ENCODE results near the gene HOXA13.

DNA sequence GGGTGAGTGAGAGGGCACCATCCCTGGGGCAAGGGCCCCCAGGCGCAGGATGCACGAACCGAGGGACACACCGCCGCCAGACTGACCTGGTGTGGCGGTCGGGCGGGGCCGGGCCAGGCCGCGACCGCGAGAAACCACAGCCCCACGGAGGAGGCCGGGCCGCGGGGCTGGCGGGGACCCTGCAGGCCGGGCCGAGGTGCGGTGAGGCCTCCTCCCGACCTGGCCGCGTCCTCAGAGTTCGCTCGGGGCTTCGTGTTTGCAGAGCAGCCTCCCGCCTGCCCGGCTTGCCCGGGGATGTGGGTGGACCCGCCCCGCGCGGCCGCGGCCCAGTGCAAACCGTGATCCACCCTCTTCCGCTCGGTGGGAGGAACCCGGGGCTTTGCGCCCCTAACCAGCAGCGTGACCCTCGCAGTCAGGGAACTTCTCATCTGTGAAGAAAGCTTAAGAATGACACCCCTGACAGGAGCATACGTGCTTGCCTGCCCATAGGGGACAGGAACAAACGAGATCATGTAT, 20.6 kb upstream of the HOXA13 start:
- TF ChIP-seq, protein P1, sequence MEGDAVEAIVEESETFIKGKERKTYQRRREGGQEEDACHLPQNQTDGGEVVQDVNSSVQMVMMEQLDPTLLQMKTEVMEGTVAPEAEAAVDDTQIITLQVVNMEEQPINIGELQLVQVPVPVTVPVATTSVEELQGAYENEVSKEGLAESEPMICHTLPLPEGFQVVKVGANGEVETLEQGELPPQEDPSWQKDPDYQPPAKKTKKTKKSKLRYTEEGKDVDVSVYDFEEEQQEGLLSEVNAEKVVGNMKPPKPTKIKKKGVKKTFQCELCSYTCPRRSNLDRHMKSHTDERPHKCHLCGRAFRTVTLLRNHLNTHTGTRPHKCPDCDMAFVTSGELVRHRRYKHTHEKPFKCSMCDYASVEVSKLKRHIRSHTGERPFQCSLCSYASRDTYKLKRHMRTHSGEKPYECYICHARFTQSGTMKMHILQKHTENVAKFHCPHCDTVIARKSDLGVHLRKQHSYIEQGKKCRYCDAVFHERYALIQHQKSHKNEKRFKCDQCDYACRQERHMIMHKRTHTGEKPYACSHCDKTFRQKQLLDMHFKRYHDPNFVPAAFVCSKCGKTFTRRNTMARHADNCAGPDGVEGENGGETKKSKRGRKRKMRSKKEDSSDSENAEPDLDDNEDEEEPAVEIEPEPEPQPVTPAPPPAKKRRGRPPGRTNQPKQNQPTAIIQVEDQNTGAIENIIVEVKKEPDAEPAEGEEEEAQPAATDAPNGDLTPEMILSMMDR (IDR thresholded peaks at IDR 0.05) = no peak
- TF ChIP-seq POLR2A (IDR thresholded peaks at IDR 0.05) = no peak

Data from Peyer's patch (tissue), 4 donors.